ENCODE results near the gene C1GALT1.

DNA sequence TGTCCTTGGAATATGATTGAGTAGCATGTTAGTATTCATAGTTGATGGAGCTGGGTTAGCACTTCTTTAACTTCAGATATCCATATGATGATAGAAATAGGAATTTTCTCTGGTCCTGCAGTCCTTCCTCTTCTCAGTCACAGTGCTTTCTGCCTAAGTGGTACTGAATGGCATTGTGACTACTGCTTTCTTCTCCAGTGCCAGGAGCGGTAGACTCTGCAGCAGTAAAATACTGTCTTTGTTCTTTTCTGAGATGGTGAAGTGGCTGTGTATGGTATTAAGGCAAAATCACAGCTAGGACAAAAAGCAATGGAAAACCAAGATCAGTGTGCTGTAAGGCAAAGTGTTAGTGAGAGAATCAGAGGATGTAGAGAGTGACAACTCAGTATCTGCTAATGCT, 46.6 kb downstream of the C1GALT1 start:
- TF ChIP-seq ZNF248 (tag by site-specific recombination; IDR thresholded peaks at IDR 0.05) (no peak), ZNF560 (tag by site-specific recombination; IDR thresholded peaks at IDR 0.05; ENCODE audit: borderline replicate concordance) (no peak), ZNF501 (tag by site-specific recombination; IDR thresholded peaks at IDR 0.05) (no peak), ZNF24 (tag by site-specific recombination; IDR thresholded peaks at IDR 0.05) (no peak), IKZF3 (tag by site-specific recombination; IDR thresholded peaks at IDR 0.05) (no peak), ZNF140 (tag by site-specific recombination; IDR thresholded peaks at IDR 0.05) (no peak), ZNF514 (tag by site-specific recombination; IDR thresholded peaks at IDR 0.05) (no peak), ZNF311 (tag by site-specific recombination; IDR thresholded peaks at IDR 0.05; ENCODE audit: borderline replicate concordance) (no peak), OVOL3 (tag by site-specific recombination; IDR thresholded peaks at IDR 0.05) (no peak), ZSCAN30 (tag by site-specific recombination; IDR thresholded peaks at IDR 0.05) (no peak), ZNF394 (tag by site-specific recombination; IDR thresholded peaks at IDR 0.05; ENCODE audit: borderline replicate concordance) (no peak)
- TF ChIP-seq, protein P1, sequence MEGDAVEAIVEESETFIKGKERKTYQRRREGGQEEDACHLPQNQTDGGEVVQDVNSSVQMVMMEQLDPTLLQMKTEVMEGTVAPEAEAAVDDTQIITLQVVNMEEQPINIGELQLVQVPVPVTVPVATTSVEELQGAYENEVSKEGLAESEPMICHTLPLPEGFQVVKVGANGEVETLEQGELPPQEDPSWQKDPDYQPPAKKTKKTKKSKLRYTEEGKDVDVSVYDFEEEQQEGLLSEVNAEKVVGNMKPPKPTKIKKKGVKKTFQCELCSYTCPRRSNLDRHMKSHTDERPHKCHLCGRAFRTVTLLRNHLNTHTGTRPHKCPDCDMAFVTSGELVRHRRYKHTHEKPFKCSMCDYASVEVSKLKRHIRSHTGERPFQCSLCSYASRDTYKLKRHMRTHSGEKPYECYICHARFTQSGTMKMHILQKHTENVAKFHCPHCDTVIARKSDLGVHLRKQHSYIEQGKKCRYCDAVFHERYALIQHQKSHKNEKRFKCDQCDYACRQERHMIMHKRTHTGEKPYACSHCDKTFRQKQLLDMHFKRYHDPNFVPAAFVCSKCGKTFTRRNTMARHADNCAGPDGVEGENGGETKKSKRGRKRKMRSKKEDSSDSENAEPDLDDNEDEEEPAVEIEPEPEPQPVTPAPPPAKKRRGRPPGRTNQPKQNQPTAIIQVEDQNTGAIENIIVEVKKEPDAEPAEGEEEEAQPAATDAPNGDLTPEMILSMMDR (tag by site-specific recombination; IDR thresholded peaks at IDR 0.05): no peak
- TF ChIP-seq, protein P2, sequence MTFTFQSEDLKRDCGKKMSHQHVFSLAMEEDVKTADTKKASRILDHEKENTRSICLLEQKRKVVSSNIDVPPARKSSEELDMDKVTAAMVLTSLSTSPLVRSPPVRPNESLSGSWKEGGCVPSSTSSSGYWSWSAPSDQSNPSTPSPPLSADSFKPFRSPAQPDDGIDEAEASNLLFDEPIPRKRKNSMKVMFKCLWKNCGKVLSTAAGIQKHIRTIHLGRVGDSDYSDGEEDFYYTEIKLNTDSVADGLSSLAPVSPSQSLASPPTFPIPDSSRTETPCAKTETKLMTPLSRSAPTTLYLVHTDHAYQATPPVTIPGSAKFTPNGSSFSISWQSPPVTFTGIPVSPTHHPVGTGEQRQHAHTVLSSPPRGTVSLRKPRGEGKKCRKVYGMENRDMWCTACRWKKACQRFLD (tag by site-specific recombination; IDR thresholded peaks at IDR 0.05): no peak

All from HEK293 (cell line).